ENCODE results near the gene GNAQ.

DNA sequence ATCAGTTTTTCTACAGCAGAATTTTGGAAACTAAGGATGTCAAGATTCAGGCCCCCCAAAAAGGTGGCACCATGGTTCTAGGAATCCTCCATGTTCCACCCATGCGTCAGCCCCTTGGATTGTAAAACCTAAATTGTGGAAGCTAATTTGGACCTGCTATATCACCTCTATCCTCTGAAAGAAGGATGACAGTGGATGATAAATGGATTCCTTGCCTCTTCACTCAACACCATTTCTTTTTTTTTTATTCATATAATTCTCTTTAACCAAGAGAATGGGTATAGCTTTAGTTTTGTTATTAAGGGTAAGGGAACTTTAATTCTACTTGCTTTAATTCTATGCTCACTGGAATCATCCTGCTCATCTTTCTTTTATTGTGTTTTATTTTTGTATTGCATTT is 71.8 kb downstream of the GNAQ start:
- TF ChIP-seq, protein P1, sequence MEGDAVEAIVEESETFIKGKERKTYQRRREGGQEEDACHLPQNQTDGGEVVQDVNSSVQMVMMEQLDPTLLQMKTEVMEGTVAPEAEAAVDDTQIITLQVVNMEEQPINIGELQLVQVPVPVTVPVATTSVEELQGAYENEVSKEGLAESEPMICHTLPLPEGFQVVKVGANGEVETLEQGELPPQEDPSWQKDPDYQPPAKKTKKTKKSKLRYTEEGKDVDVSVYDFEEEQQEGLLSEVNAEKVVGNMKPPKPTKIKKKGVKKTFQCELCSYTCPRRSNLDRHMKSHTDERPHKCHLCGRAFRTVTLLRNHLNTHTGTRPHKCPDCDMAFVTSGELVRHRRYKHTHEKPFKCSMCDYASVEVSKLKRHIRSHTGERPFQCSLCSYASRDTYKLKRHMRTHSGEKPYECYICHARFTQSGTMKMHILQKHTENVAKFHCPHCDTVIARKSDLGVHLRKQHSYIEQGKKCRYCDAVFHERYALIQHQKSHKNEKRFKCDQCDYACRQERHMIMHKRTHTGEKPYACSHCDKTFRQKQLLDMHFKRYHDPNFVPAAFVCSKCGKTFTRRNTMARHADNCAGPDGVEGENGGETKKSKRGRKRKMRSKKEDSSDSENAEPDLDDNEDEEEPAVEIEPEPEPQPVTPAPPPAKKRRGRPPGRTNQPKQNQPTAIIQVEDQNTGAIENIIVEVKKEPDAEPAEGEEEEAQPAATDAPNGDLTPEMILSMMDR (IDR thresholded peaks at IDR 0.05): no peak
- no peak for TF ChIP-seq ZFX (IDR thresholded peaks at IDR 0.05; ENCODE audit: borderline replicate concordance)

Measured in 22Rv1 (cell line).